ENCODE results near the gene DRC3. TPM values are rescaled to one million over a fixed set of nuclear protein-coding genes. Genes with fewer than 3 reads are reported as not detected.

The DRC3 gene
- total RNA-seq, 2 donors from 2014 or later = 2.0 to 2.6 TPM

GRCh38 chr17:17934806-17935205 is 37.9 kb upstream of the DRC3 start:
- H3K4me3 ChIP-seq (ENCODE audit: low read length) = no peak overlapping the region
- no peaks in the 10 kb centered on the region for H3K27me3 ChIP-seq (ENCODE audit: control insufficient read depth, insufficient read depth, low read length, poor library complexity, severe bottlenecking)
- peaks cover 18% of the 10 kb centered on the region for H3K4me1 ChIP-seq (ENCODE audit: control insufficient read depth, insufficient read depth, low read length)
- Mint-ChIP-seq H3K27me3 (ENCODE audit: insufficient read depth) (no peaks in the 10 kb centered on the region), H3K4me3 (no peak overlapping the region), H3K4me1 (peaks cover 31% of the 10 kb centered on the region), H3K9me3 (no peaks in the 10 kb centered on the region), H3K36me3 (ENCODE audit: low read depth) (no peaks in the 10 kb centered on the region), H3K27ac (no peak overlapping the region)
- no peak overlapping the region for H3K9ac ChIP-seq (ENCODE audit: extremely low read depth, low read length, poor library complexity, severe bottlenecking)
- no peak for DNase-seq
- H3K27ac ChIP-seq (ENCODE audit: low read depth, low read length) = no peak overlapping the region
- no peaks in the 10 kb centered on the region for H3K9me3 ChIP-seq (ENCODE audit: control insufficient read depth, low read length)
- no peaks in the 10 kb centered on the region for H3K36me3 ChIP-seq (ENCODE audit: control insufficient read depth, insufficient read depth, low read length)
- WGBS, 2 experiments (ENCODE audit: insufficient coverage in 1 of 2, insufficient read length in 1 of 2) = 94% methylated on average over 3 of the region's 3 CpGs
- TF ChIP-seq CTCF (conservative IDR thresholded peaks at IDR 0.05) = no peak

GRCh38 chr17:17935321-17936271 is 37.1 kb upstream of the DRC3 start:
- no peak for TF ChIP-seq CTCF (conservative IDR thresholded peaks at IDR 0.05)
- H3K4me3 Mint-ChIP-seq = no peak overlapping the region
- no peak overlapping the region for H3K9ac ChIP-seq (ENCODE audit: extremely low read depth, low read length, poor library complexity, severe bottlenecking)
- H3K9me3 Mint-ChIP-seq = no peaks in the 10 kb centered on the region
- no peaks in the 10 kb centered on the region for H3K27me3 ChIP-seq (ENCODE audit: control insufficient read depth, insufficient read depth, low read length, poor library complexity, severe bottlenecking)
- no peaks in the 10 kb centered on the region for H3K36me3 ChIP-seq (ENCODE audit: control insufficient read depth, insufficient read depth, low read length)
- no peaks in the 10 kb centered on the region for H3K36me3 Mint-ChIP-seq (ENCODE audit: low read depth)
- H3K4me3 ChIP-seq (ENCODE audit: low read length) = no peak overlapping the region
- no peak overlapping the region for H3K27ac Mint-ChIP-seq
- WGBS, 2 experiments (ENCODE audit: insufficient coverage in 1 of 2, insufficient read length in 1 of 2) = 79 to 82% methylated on average over 5 to 6 of the region's 6 CpGs
- no peaks in the 10 kb centered on the region for H3K9me3 ChIP-seq (ENCODE audit: control insufficient read depth, low read length)
- no peak for DNase-seq
- peaks cover 36% of the 10 kb centered on the region for H3K4me1 Mint-ChIP-seq
- H3K27me3 Mint-ChIP-seq (ENCODE audit: insufficient read depth) = no peaks in the 10 kb centered on the region
- peaks cover 22% of the 10 kb centered on the region for H3K4me1 ChIP-seq (ENCODE audit: control insufficient read depth, insufficient read depth, low read length)
- H3K27ac ChIP-seq (ENCODE audit: low read depth, low read length) = peak overlapping the region; percentile 54

DNA sequence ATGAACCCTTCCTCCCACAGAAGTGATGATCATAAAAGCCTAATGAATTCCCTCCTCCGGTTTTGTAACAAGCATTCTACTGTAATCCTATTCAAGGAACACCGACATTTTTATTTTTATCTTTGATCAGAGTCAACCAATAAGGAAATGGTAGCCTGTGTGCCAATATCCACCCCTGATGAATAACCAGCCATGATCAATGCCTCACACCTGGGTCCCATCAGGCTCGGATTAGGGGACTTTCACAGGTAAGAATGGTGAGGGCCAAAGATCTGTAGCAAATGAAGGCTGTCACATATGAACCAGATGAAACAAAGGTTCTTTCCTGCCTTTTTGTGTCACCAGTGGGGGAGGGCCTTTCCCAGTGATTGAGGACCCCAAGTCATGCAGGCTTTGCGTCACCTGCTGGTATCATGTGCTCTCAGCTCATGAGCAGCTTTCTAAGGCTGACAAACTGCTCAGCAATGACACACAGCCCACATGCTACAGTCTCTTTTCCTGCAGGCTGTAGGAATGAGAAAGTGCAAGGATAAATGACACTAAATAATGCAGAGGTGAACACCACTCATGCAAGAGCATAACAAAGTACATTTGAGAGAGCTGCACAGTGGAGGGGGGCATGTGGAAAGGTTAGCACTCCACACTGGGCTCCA is 35.3 kb upstream of the DRC3 start:
- no peaks in the 10 kb centered on the region for H3K36me3 Mint-ChIP-seq (ENCODE audit: low read depth)
- no peak overlapping the region for H3K9ac ChIP-seq (ENCODE audit: extremely low read depth, low read length, poor library complexity, severe bottlenecking)
- H3K4me1 Mint-ChIP-seq = peaks cover 50% of the 10 kb centered on the region
- TF ChIP-seq CTCF (conservative IDR thresholded peaks at IDR 0.05) = no peak
- H3K27ac ChIP-seq (ENCODE audit: low read depth, low read length) = no peak overlapping the region
- H3K4me3 Mint-ChIP-seq = no peak overlapping the region
- no peaks in the 10 kb centered on the region for H3K9me3 ChIP-seq (ENCODE audit: control insufficient read depth, low read length)
- H3K27me3 ChIP-seq (ENCODE audit: control insufficient read depth, insufficient read depth, low read length, poor library complexity, severe bottlenecking) = no peaks in the 10 kb centered on the region
- H3K27me3 Mint-ChIP-seq (ENCODE audit: insufficient read depth) = no peaks in the 10 kb centered on the region
- H3K9me3 Mint-ChIP-seq = no peaks in the 10 kb centered on the region
- 94 to 96% methylated on average over 4 of the region's 4 CpGs for WGBS, 2 experiments (ENCODE audit: insufficient coverage in 1 of 2, insufficient read length in 1 of 2)
- H3K27ac Mint-ChIP-seq = no peak overlapping the region
- H3K36me3 ChIP-seq (ENCODE audit: control insufficient read depth, insufficient read depth, low read length) = no peaks in the 10 kb centered on the region
- DNase-seq = no peak
- peaks cover 39% of the 10 kb centered on the region for H3K4me1 ChIP-seq (ENCODE audit: control insufficient read depth, insufficient read depth, low read length)
- no peak overlapping the region for H3K4me3 ChIP-seq (ENCODE audit: low read length)
